SK-N-SH treated with all-trans-retinoic acid at 6 μM for 48 hours (cell line): ENCODE measurements around the gene FBL.

Experiments
- ATAC-seq: fragments of 200-7000 bp; cut with Tn5 transposase; 3 replicates; pipeline ENCODE4 v1.9.1; 2020; ENCODE audit warnings: mild to moderate bottlenecking, moderate library complexity
- CREB5 ChIP-seq: fragments of 250-450 bp; sonication (Bioruptor Pico); IDR thresholded peaks from 2 replicates; pipeline ENCODE4 v1.5.1; 2020; ENCODE audit warnings: low read depth, mild to moderate bottlenecking, moderate library complexity
- CSDC2 ChIP-seq: fragments of 250-450 bp; sonication (Bioruptor Pico); IDR thresholded peaks from 2 replicates; pipeline ENCODE4 v1.5.0; 2020; ENCODE audit warnings: mild to moderate bottlenecking, moderate library complexity
- CSRNP3 ChIP-seq: fragments of 250-450 bp; sonication (Bioruptor Pico); IDR thresholded peaks from 2 replicates; pipeline ENCODE4 v1.5.1; 2021; ENCODE audit warnings: mild to moderate bottlenecking, moderate library complexity
- GLIS3 ChIP-seq: fragments of 250-450 bp; sonication (Bioruptor Pico); IDR thresholded peaks from 2 replicates; pipeline ENCODE4 v1.5.0; 2020; ENCODE audit warnings: mild to moderate bottlenecking, moderate library complexity
- ISL1 ChIP-seq: fragments of 250-450 bp; sonication (Bioruptor Pico); IDR thresholded peaks from 2 replicates; pipeline ENCODE4 v2.1.2; 2022; ENCODE audit warnings: mild to moderate bottlenecking, moderate library complexity
- OSR1 ChIP-seq: fragments of 250-450 bp; sonication (Bioruptor Pico); IDR thresholded peaks from 2 replicates; pipeline ENCODE4 v1.8.0; 2022; ENCODE audit warnings: moderate library complexity, mild to moderate bottlenecking, inconsistent platforms
- PATZ1 ChIP-seq: fragments of 250-450 bp; sonication (Bioruptor Pico); IDR thresholded peaks from 2 replicates; pipeline ENCODE4 v1.8.0; 2020; ENCODE audit warnings: mild to moderate bottlenecking, moderate library complexity, borderline replicate concordance
- POU6F1 ChIP-seq: fragments of 250-450 bp; sonication (Bioruptor Pico); IDR thresholded peaks from 2 replicates; pipeline ENCODE4 v1.8.0; 2021; ENCODE audit warnings: low read depth, mild to moderate bottlenecking, moderate library complexity, borderline replicate concordance
- RARB ChIP-seq: fragments of 250-450 bp; sonication (Bioruptor Pico); IDR thresholded peaks from 2 replicates; pipeline ENCODE4 v1.8.0; 2021; ENCODE audit warnings: mild to moderate bottlenecking, moderate library complexity
- SNAI2 ChIP-seq: fragments of 250-450 bp; sonication (Bioruptor Pico); IDR thresholded peaks from 2 replicates; pipeline ENCODE4 v1.5.0; 2020; ENCODE audit warnings: mild to moderate bottlenecking, moderate library complexity
- TCF4 ChIP-seq: fragments of 250-450 bp; sonication (Bioruptor Pico); IDR thresholded peaks from 2 replicates; pipeline ENCODE4 v1.8.0; 2021; ENCODE audit warnings: mild to moderate bottlenecking, moderate library complexity, borderline replicate concordance
- TOX ChIP-seq: fragments of 250-450 bp; sonication (Bioruptor Pico); IDR thresholded peaks from 2 replicates; pipeline ENCODE4 v1.8.0; 2021; ENCODE audit warnings: mild to moderate bottlenecking, moderate library complexity, borderline replicate concordance
- TSHZ2 ChIP-seq: fragments of 250-450 bp; sonication (Bioruptor Pico); IDR thresholded peaks from 2 replicates; pipeline ENCODE4 v1.5.0; 2020; ENCODE audit warnings: mild to moderate bottlenecking, moderate library complexity
- ZC3H10 ChIP-seq: fragments of 250-450 bp; sonication (Bioruptor Pico); IDR thresholded peaks from 2 replicates; pipeline ENCODE4 v1.5.1; 2021; ENCODE audit warnings: mild to moderate bottlenecking, moderate library complexity
- ZFP3 ChIP-seq: fragments of 250-450 bp; sonication (Bioruptor Pico); IDR thresholded peaks from 2 replicates; pipeline ENCODE4 v1.5.0; 2020; ENCODE audit warnings: mild to moderate bottlenecking, moderate library complexity
- ZNF565 ChIP-seq: fragments of 450-650 bp; formaldehyde crosslinking; conservative IDR thresholded peaks from 2 replicates; pipeline ENCODE4 v1.5.0; 2020; ENCODE audit warnings: low read depth, mild to moderate bottlenecking, moderate library complexity
- ZNF70 ChIP-seq: fragments of 450-650 bp; formaldehyde crosslinking; IDR thresholded peaks from 2 replicates; pipeline ENCODE4 v1.5.0; 2020; ENCODE audit warnings: mild to moderate bottlenecking, moderate library complexity
- ZNF8 ChIP-seq: fragments of 450-650 bp; formaldehyde crosslinking; IDR thresholded peaks from 2 replicates; pipeline ENCODE4 v1.5.0; 2020; ENCODE audit warnings: mild to moderate bottlenecking, moderate library complexity

The FBL gene

DNA sequence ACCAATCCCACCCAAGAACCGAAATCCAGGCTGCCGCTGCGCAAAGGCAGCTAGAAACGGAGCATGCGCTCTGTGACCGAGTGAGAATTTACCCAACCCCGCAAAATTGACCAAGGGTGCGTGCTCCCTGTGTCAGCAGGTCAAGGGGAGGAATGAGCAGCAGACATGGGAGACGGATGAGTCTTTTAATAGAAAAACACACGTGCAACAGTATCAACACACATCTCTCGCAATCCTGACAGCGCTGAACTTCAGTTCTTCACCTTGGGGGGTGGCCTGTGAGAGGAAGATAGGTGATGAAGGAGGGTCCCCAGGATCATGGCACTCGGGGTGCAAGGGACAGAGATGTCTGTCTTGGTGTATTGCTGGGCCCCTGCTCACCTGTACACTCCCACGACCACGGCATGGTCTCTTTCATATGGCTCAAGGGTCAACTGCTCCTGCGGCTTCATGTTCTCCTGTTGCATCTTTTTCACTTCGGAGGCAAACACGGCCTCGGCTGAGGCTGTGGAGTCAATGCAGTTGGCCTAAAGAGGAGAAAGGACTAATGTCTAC, 11.8 kb downstream of the FBL start:
- no peak for ATAC-seq
- TF ChIP-seq RARB (CRISPR knock-in tag) (no peak), GLIS3 (CRISPR knock-in tag) (no peak), CREB5 (CRISPR knock-in tag) (no peak), ZNF565 (CRISPR knock-in tag) (no peak), CSDC2 (CRISPR knock-in tag) (no peak), PATZ1 (CRISPR knock-in tag) (no peak), CSRNP3 (CRISPR knock-in tag) (no peak), ZC3H10 (CRISPR knock-in tag) (no peak), TOX (CRISPR knock-in tag) (no peak), TSHZ2 (CRISPR knock-in tag) (no peak), SNAI2 (no peak), ZNF8 (CRISPR knock-in tag) (no peak), ZFP3 (CRISPR knock-in tag) (no peak), POU6F1 (CRISPR knock-in tag) (no peak), ZNF70 (no peak), ISL1 (CRISPR knock-in tag) (no peak), OSR1 (CRISPR knock-in tag) (no peak), TCF4 (CRISPR knock-in tag) (no peak)

GRCh38 chr19:39833464-39834286, 12.5 kb downstream of the FBL start, which contains the start of gene DYRK1B:
DYRK1B (minus strand) TSS chr19:39834162; CDS start chr19:39831867, 2,295 bp downstream.
- TF ChIP-seq TSHZ2 (CRISPR knock-in tag) (peak; percentile 51; the same call in 1 of the 2 replicates), OSR1 (CRISPR knock-in tag) (no peak), PATZ1 (CRISPR knock-in tag) (peak; percentile 75; the same call in 1 of the 2 replicates), GLIS3 (CRISPR knock-in tag) (peak; percentile 76; the same call in 1 of the 2 replicates)
- peak; percentile 97 for ATAC-seq
